C1 segment of cervical spinal cord (tissue), 14 donors: Measurements from ENCODE around the gene FLII.
"Not testable (repeated sequence)": the region's sequence is repeated elsewhere in the genome, so short reads cannot be mapped to it uniquely, and the experiment has no call there.

Source experiments
- DNase-seq, 14 donors: peaks; one replicate each; lab custom pipeline; 2025; lab: John Stamatoyannopoulos, UW

Gene FLII

GRCh38 chr17:18224053-18224386 lies 34.5 kb downstream of the FLII start:
- DNase-seq: no peak

DNA sequence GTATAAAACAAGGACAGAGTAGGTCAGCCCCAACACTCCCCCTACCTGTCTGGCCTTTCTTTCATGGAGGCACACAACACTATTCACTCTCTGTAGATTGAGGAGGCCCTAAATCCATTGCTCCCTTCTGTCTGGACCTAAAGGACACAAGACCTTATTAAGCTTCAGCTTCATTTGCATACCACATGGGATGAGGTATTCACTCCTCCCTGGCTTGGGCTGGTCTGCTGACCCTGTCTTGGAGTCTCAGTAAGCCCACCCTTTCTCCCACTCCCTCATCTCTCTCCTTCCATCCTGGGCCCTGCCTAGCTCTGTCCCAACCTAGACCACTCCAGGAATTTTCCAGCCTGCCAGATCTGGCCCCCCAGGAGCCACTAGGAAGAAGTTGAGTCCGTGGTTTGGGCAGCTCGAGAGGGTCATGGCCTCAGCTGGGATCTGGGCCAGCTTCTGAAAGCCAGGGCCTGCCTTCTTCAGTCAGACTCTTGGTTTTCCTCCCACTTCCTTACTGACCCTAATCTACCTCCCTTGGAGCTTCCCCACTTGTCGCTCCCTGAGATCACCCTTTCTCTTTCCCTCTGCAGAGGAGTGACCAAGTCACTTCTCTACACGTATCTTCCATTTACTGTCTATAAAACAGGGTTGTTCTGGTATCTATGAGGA lies 39.7 kb downstream of the FLII start:
- DNase-seq: no peak

- peak in 9 of 14 donors; percentile 32 to 69 (median 55) for DNase-seq
Measured at GRCh38 chr17:18217412-18218015, 41.0 kb downstream of the FLII start.

- DNase-seq: not testable (repeated sequence)
Measured at GRCh38 chr17:18216906-18217305, 41.6 kb downstream of the FLII start.

- DNase-seq: no peak
Measured at GRCh38 chr17:18213666-18214270, 44.8 kb downstream of the FLII start.

- no peak for DNase-seq
Measured at GRCh38 chr17:18208092-18208491, 50.4 kb downstream of the FLII start.

DNA sequence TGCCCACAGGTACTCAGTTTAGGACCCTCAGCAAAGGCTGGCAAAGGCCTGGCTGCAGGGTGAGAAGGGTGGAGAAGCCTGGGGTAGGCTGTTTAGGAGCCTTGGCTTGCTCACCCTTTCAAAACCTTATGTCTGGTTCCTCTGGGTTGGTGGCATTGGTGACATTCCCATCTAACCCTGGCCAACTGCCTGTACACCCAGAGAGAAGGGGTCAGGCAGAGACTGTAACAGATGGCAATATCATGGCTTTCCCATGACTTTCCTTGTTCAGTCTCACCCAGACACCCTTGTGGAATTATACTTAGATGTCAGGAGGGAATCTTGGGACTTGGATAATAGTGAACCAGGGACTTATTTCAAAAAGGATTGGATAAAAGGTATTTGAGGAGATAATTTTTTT lies 51.6 kb downstream of the FLII start:
- peak in 1 of 14 donors; percentile 9 for DNase-seq

DNA sequence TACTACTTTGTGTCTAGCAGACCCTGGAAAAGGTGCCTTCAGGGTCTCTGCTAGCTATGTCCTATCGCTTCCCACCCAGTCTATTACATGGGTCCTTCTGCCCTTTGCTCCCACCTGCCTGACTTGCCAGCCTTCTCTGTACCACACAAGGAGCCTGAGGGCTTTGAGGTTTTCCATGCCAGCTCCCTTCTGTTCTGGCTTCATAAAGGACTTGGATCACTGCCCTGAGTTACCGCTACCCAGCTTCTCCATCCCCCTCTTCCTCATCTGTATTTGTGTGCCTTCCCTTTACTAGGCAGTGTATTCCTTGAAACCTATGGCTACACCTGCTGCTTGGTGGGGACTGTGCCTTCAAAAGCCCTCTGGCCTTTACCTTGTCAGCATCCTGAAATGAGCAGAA lies 52.7 kb downstream of the FLII start:
- DNase-seq: no peak

DNA sequence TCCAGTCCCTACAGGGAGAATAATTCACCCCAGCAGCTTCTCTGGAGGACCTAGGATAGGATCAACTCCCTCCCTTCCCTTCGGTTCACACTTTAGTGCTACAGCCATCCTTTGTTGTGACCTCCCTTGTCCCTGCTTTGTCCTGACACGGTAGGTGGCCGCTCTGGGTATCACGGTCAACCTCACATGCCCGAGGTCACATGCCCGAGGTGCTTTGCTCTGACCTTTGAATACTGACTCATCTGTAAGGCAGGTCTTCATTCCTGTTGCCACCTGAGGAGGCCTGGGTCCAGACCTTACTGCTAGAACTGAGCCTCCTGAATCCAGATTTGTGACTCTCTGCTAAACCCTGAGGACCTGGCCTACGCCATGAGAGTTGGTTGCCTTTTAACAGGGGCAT lies 55.2 kb downstream of the FLII start:
- no peak for DNase-seq

DNA sequence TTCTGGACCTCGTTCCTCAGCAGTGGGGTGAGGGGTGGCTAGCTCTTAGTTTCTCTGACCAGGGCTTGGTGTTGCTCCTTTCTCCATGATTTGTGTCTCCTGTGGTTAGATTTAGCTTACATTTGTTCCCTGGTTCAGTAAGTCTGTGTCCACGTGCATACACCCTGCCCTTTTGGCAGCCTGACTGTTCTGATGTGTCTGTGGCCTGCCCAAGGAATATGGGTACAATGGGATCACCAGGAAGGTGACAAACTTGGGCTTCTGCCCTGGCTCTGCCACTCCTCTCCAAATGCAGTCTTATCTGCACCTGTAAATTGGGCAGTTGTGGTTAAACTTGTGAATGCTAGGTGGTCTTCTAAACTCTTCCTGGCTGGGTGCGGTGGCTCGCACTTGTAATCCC lies 57.4 kb downstream of the FLII start:
- DNase-seq: no peak

DNA sequence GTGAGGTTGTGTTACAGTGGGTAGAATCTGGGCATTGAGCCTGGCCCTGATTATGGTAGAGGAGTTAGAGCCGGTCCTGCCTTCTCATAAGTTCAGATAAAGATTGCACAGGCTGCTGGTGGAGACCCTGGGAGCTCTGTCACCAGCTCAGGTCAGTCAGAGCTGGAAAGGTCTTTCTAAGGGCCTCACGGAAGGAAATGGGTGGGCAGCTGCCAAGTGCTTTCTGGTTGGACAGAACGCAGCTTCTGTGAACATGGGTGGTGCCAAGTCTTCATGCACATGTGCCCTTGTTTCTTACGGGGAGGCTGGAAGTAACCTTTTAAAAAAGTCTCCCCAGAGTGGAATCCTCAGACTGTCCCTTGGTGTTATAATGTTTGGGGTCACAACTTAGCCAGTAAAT lies 60.0 kb downstream of the FLII start:
- DNase-seq: no peak

DNA sequence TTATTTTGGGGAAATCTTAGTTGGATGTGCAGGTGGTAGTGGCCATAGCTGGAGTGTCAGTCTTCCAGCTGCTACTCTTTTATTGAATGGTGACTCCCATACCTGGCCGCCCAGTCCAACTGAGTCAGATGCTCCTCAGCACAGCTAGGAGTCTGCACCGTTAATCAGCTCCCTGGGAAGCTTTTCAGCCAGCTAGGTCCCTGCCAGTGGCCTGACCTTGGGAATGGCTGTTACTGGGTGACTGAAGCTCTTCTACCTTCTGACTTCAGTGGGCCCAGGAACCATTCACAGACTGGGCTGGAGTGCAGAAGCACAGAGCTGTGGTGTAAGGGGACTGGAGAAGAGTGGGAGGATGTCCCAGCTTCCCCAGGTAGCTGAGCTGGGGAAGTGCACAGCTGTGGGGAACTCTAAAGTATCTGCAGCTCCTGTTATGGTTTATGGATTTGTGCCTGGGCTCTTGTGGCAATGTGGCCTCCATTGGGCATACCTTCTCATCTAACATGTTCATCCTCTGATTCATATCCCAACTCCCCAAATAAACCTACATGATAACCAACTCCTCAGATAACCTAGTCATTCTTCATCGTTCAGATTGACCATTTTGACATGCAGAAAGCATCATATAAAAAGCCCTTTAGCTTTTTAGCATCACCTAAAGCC lies 60.9 kb downstream of the FLII start:
- no peak for DNase-seq

DNA sequence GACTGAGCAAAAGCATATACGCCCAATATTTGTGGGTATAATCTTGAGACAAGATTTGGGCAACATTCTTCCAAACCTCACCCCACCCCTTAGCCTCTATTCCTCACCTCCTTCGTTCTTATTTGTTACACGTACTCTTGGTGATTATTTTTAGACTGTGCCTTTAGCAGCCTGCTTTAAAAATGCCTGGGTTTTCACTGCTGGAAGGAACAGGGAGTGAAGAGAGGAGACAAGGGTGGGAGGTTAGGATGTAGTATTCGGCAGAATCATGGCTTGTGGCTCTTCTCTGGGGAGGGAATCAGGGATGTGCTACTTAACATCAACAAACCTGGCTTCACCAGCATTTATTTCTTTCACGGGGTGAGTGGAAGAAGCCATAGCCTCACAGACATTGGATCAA lies 63.3 kb downstream of the FLII start:
- DNase-seq: no peak
